H1 (cell line): ENCODE results near the gene RSBN1. TPM values are rescaled to one million over a fixed set of nuclear protein-coding genes. Genes with fewer than 3 reads are reported as not detected.

Experiments
- CTCF ChIA-PET: fragments of 300-600 bp; sonication (Branson Sonifier 250); formaldehyde crosslinking; loops from one replicate; lab custom pipeline; 2021; ENCODE audit not compliant: partially characterized antibody; lab: Charles Lee
- POLR2A ChIA-PET: fragments of 300-600 bp; sonication (Branson Sonifier 250); formaldehyde crosslinking; loops from one replicate; lab custom pipeline; 2021; ENCODE audit warnings: inconsistent platforms; ENCODE audit not compliant: partially characterized antibody; lab: Charles Lee
- DNase-seq, 2 experiments: peaks; one replicate each; pipeline versions ENCODE4 v3.0.0 to v3.0.0-alpha.2; 2010 to 2022; ENCODE audit warnings: low spot score in 2 of 2, low read depth in 1 of 2, mixed read lengths in 1 of 2
- FAIRE-seq: peaks from 2 replicates; lab custom pipeline; 2011; peaks lifted over from hg19 to GRCh38; lab: Jason Lieb, UNC
- H2AFZ ChIP-seq: 2 replicates; pipeline ENCODE4 v1.8.1; 2012; ENCODE audit warnings: low read length, inconsistent platforms
- H2AK5ac ChIP-seq: 2 replicates; pipeline ENCODE4 v1.6.1; 2013; ENCODE audit warnings: low read depth, low read length
- H2BK120ac ChIP-seq: replicated peaks from 2 replicates; pipeline ENCODE3; 2013; ENCODE audit warnings: low read depth, low read length, inconsistent platforms
- H2BK12ac ChIP-seq: 2 replicates; pipeline ENCODE4 v1.6.1; 2013; ENCODE audit warnings: low read depth, low read length
- H2BK15ac ChIP-seq: 2 replicates; pipeline ENCODE4 v1.6.1; 2013; ENCODE audit warnings: low read length
- H2BK20ac ChIP-seq: 2 replicates; pipeline ENCODE4 v1.6.1; 2013; ENCODE audit warnings: low read length
- H2BK5ac ChIP-seq: 2 replicates; pipeline ENCODE4 v1.6.1; 2013; ENCODE audit warnings: low read depth, low read length
- H3K14ac ChIP-seq: 2 replicates; pipeline ENCODE4 v1.6.1; 2013; ENCODE audit warnings: inconsistent platforms; ENCODE audit not compliant: insufficient read length
- H3K18ac ChIP-seq: 2 replicates; pipeline ENCODE4 v1.6.1; 2013; ENCODE audit warnings: low read length; ENCODE audit errors: extremely low read depth
- H3K23ac ChIP-seq: 2 replicates; pipeline ENCODE4 v1.6.1; 2013; ENCODE audit warnings: inconsistent platforms; ENCODE audit not compliant: insufficient read length
- H3K23me2 ChIP-seq: 2 replicates; pipeline ENCODE4 v1.6.1; 2013; ENCODE audit warnings: low read depth, low read length
- H3K27ac ChIP-seq: 2 replicates; pipeline ENCODE4 v1.6.1; 2011; ENCODE audit warnings: low read depth, low read length, inconsistent platforms
- H3K27me3 ChIP-seq, 4 experiments: replicated peaks in 1 of 4; 1 replicate in 1 of 4; 2 replicates in 3 of 4; pipeline versions ENCODE4 v1.6.1 to v1.8.1; 2011 to 2013; ENCODE audit warnings: low read length in 3 of 4, mild to moderate bottlenecking in 3 of 4, inconsistent platforms in 2 of 4, mixed read lengths in 2 of 4, moderate library complexity in 1 of 4; ENCODE audit not compliant: control insufficient read depth in 3 of 4, insufficient read depth in 3 of 4; ENCODE audit errors: extremely low read depth in 1 of 4
- H3K36me3 ChIP-seq, 4 experiments: 2 replicates each; pipeline versions ENCODE4 v1.6.1 to v1.8.1; 2011 to 2013; ENCODE audit warnings: mild to moderate bottlenecking in 4 of 4, low read length in 3 of 4, moderate library complexity in 2 of 4, control low read depth in 1 of 4, inconsistent platforms in 1 of 4; ENCODE audit not compliant: insufficient read depth in 4 of 4, control insufficient read depth in 2 of 4
- H3K4ac ChIP-seq: replicated peaks from 2 replicates; pipeline ENCODE3; 2013; ENCODE audit warnings: low read length, low read depth, mixed read lengths, inconsistent platforms; ENCODE audit not compliant: insufficient read length
- H3K4me1 ChIP-seq, 4 experiments: replicated peaks in 1 of 4; 1 replicate in 1 of 4; 2 replicates in 3 of 4; pipeline versions ENCODE4 v1.6.1 to v1.8.1; 2011 to 2013; ENCODE audit warnings: low read length in 3 of 4, inconsistent platforms in 2 of 4, mixed read lengths in 1 of 4; ENCODE audit not compliant: insufficient read depth in 4 of 4, control insufficient read depth in 3 of 4
- H3K4me2 ChIP-seq, 2 experiments: 2 replicates each; pipeline versions ENCODE4 v1.6.1 to v1.8.1; 2011 to 2013; ENCODE audit warnings: low read depth in 2 of 2, low read length in 2 of 2, control low read depth in 1 of 2, inconsistent platforms in 1 of 2, mild to moderate bottlenecking in 1 of 2; ENCODE audit not compliant: insufficient read depth in 1 of 2
- H3K4me3 ChIP-seq, 4 experiments: fragments of 200-600, 300-600 bp in 1 of 4; sonication (generic), shearing (Covaris generic), sonication (Bioruptor Twin) in 1 of 4; 2 replicates each; pipeline versions ENCODE4 v1.5.1 to v1.8.1; 2011 to 2016; ENCODE audit warnings: low read length in 4 of 4, low read depth in 3 of 4, control low read depth in 2 of 4, inconsistent platforms in 2 of 4, mild to moderate bottlenecking in 2 of 4, mixed read lengths in 1 of 4, moderate library complexity in 1 of 4; ENCODE audit not compliant: insufficient read depth in 2 of 4; ENCODE audit errors: extremely low read depth in 1 of 4
- H3K56ac ChIP-seq: replicated peaks from 2 replicates; pipeline ENCODE3; 2013; ENCODE audit warnings: low read depth, mild to moderate bottlenecking, mixed read lengths, low read length, inconsistent platforms; ENCODE audit not compliant: insufficient read length
- H3K79me1 ChIP-seq: 2 replicates; pipeline ENCODE4 v1.6.1; 2013; ENCODE audit warnings: low read depth, low read length, control low read depth
- H3K79me2 ChIP-seq, 2 experiments: 2 replicates each; pipeline versions ENCODE4 v1.6.1 to v1.8.1; 2012 to 2013; ENCODE audit warnings: low read length in 2 of 2, mild to moderate bottlenecking in 2 of 2, inconsistent platforms in 1 of 2; ENCODE audit not compliant: insufficient read depth in 2 of 2, control insufficient read depth in 1 of 2
- H3K9ac ChIP-seq, 4 experiments: replicated peaks in 1 of 4; 1 replicate in 1 of 4; 2 replicates in 3 of 4; pipeline versions ENCODE4 v1.6.1 to v1.8.1; 2011 to 2013; ENCODE audit warnings: low read depth in 3 of 4, low read length in 3 of 4, control low read depth in 2 of 4, mild to moderate bottlenecking in 2 of 4, moderate library complexity in 2 of 4, inconsistent platforms in 1 of 4; ENCODE audit errors: extremely low read depth in 1 of 4
- H3K9me3 ChIP-seq, 2 experiments: 2 replicates each; pipeline versions ENCODE4 v1.6.1 to v1.8.1; 2012 to 2013; ENCODE audit warnings: mild to moderate bottlenecking in 2 of 2, moderate library complexity in 2 of 2, control low read depth in 1 of 2, inconsistent platforms in 1 of 2, low read depth in 1 of 2, low read length in 1 of 2, mixed read lengths in 1 of 2; ENCODE audit not compliant: insufficient read depth in 2 of 2
- H4K20me1 ChIP-seq, 2 experiments: replicated peaks in 1 of 2; 2 replicates each; pipeline versions ENCODE3 to v1.8.1; 2011 to 2013; ENCODE audit warnings: inconsistent platforms in 2 of 2, low read length in 2 of 2, mild to moderate bottlenecking in 1 of 2; ENCODE audit not compliant: insufficient read depth in 2 of 2, control insufficient read depth in 1 of 2
- H4K5ac ChIP-seq: 2 replicates; pipeline ENCODE4 v1.6.1; 2013; ENCODE audit warnings: low read length, low read depth, mixed read lengths, inconsistent platforms; ENCODE audit not compliant: insufficient read length
- H4K8ac ChIP-seq: 2 replicates; pipeline ENCODE4 v1.8.0; 2013; ENCODE audit warnings: mild to moderate bottlenecking, moderate library complexity, low read length, inconsistent platforms; ENCODE audit not compliant: insufficient read depth; ENCODE audit errors: extremely low read depth
- H4K91ac ChIP-seq: replicated peaks from 2 replicates; pipeline ENCODE3; 2013; ENCODE audit warnings: low read length, mixed read lengths, inconsistent platforms; ENCODE audit not compliant: insufficient read length
- CBX8 ChIP-seq: fragments of 300-800, 300-1000 bp; sonication (generic); IDR thresholded peaks from 2 replicates; pipeline ENCODE4 v1.7.1; 2016; ENCODE audit warnings: low read depth, low read length, borderline replicate concordance
- CEBPB ChIP-seq: IDR thresholded peaks from 2 replicates; pipeline ENCODE4 v1.6.1; 2012; ENCODE audit warnings: low read depth, low read length
- CTBP2 ChIP-seq: IDR thresholded peaks from 2 replicates; pipeline ENCODE4 v1.7.0; 2011; ENCODE audit warnings: borderline replicate concordance, mild to moderate bottlenecking, moderate library complexity, mixed read lengths, low read length; ENCODE audit not compliant: insufficient read depth, insufficient read length
- EGR1 ChIP-seq: IDR thresholded peaks from 2 replicates; pipeline ENCODE4 v1.6.1; 2011; ENCODE audit warnings: low read depth, low read length, borderline replicate concordance
- GABPA ChIP-seq: IDR thresholded peaks from 2 replicates; pipeline ENCODE4 v1.6.1; 2011; ENCODE audit warnings: mild to moderate bottlenecking, low read length, moderate library complexity, borderline replicate concordance; ENCODE audit not compliant: insufficient read depth
- PHF8 ChIP-seq: fragments of 200-600 bp; sonication (generic); conservative IDR thresholded peaks from 2 replicates; pipeline ENCODE4 v1.7.1; 2012; ENCODE audit warnings: low read depth, mild to moderate bottlenecking, inconsistent platforms, low read length, moderate library complexity
- SIN3A ChIP-seq, 2 experiments: IDR thresholded peaks in 1 of 2; conservative IDR thresholded peaks in 1 of 2; 2 replicates each; pipeline ENCODE4 v1.6.1; 2011 to 2012; ENCODE audit warnings: low read length in 2 of 2, improper control_type of control experiment in 1 of 2, low read depth in 1 of 2, mild to moderate bottlenecking in 1 of 2
- SIX5 ChIP-seq: IDR thresholded peaks from 2 replicates; pipeline ENCODE4 v1.6.1; 2011; ENCODE audit warnings: mild to moderate bottlenecking, low read depth, low read length
- SP4 ChIP-seq: IDR thresholded peaks from 2 replicates; pipeline ENCODE4 v1.6.1; 2012; ENCODE audit warnings: low read length, inconsistent platforms
- SUZ12 ChIP-seq: fragments of 200-600 bp; sonication (generic); IDR thresholded peaks from 2 replicates; pipeline ENCODE4 v1.6.1; 2012; ENCODE audit warnings: mild to moderate bottlenecking, inconsistent platforms, low read length, moderate library complexity, mixed read lengths
- ZNF274 ChIP-seq: IDR thresholded peaks from 2 replicates; pipeline ENCODE4 v1.7.0; 2012; ENCODE audit warnings: low read length, borderline replicate concordance; ENCODE audit errors: extremely low read depth
- WGBS, 2 experiments: shearing (Covaris generic) in 1 of 2; methylation state at CpG; one replicate each; pipeline versions ENCODE4 v1.1.6 to v1.1.7; 2013 to 2015; ENCODE audit warnings: low lambda C conversion rate in 2 of 2, mixed read lengths in 2 of 2, inconsistent platforms in 1 of 2, low coverage in 1 of 2, missing lambda C conversion rate in 1 of 2; ENCODE audit not compliant: insufficient replicate concordance in 2 of 2, insufficient coverage in 1 of 2, insufficient read length in 1 of 2; ENCODE audit errors: extremely low coverage in 1 of 2, missing lambda C conversion rate in 1 of 2; 5-methylcytosine and 5-hydroxymethylcytosine counted together
- polyA plus RNA-seq, 7 experiments: library from polyadenylated mRNA; depleted of rRNA in 3 of 7; stranded (reverse) in 5 of 7; unstranded in 2 of 7; fragments of >200 nt in 5 of 7; fragments of 200-250 nt in 2 of 7; gene quantifications; 1 replicate in 5 of 7; 2 replicates in 1 of 7; 4 replicates in 1 of 7; pipeline versions ENCODE4 v1.2.1 to v1.2.3, GENCODE V29; 2011 to 2013; ENCODE audit warnings: missing spikeins in 2 of 7, mixed read lengths in 2 of 7
- total RNA-seq: library from RNA; stranded (reverse); fragmentation: NEBNext Ultra II Directional; extraction: Animal tissue kit (Norgen Biotek cat#: 25700); gene quantifications from 2 replicates; pipeline ENCODE4 v1.2.1, GENCODE V29; 2021
- TF ChIP-seq, protein P1 (sequence below): IDR thresholded peaks from 2 replicates; pipeline ENCODE4 v1.6.1; 2011; ENCODE audit warnings: low read depth, mild to moderate bottlenecking, low read length; ENCODE audit not compliant: insufficient read depth

RSBN1 gene
- total and polyA plus RNA-seq, 2 of the 8 experiments (the other 6 are each of a cell fraction or from before 2014, with no cell fraction given): 4.2 to 17.6 TPM

GRCh38 chr1:113802367-113803007, 9.8 kb downstream of the RSBN1 start:
- H3K9me3 ChIP-seq: no peaks in the 10 kb centered on the region
- H4K91ac ChIP-seq: no peak overlapping the region
- FAIRE-seq: no peak
- TF ChIP-seq CTBP2 (no peak), SUZ12 (no peak), SIN3A (conservative IDR thresholded peaks at IDR 0.05 in 1 of 2, IDR thresholded peaks at IDR 0.05 in 1 of 2; ENCODE audit: low read depth in 1 of 2, low read length in 2 of 2) (no peak), SIX5 (no peak), ZNF274 (no peak), SP4 (no peak), GABPA (no peak), CBX8 (no peak), PHF8 (no peak), CEBPB (no peak), EGR1 (no peak)
- TF ChIP-seq, protein P1, sequence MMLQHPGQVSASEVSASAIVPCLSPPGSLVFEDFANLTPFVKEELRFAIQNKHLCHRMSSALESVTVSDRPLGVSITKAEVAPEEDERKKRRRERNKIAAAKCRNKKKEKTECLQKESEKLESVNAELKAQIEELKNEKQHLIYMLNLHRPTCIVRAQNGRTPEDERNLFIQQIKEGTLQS: no peak

More at GRCh38 chr1:113802367-113803007, 9.8 kb downstream of the RSBN1 start:
- Histone ChIP-seq H2BK120ac (no peak overlapping the region), H3K27ac (no peak overlapping the region), H3K4ac (no peak overlapping the region), H3K27me3 (no peaks in the 10 kb centered on the region), H3K23ac (no peak overlapping the region), H3K4me1 (peaks cover 0 to 6% (median 0%) of the 10 kb centered on the region in 4 experiments; a peak in 2 of 7 replicates), H2BK20ac (no peak overlapping the region), H3K23me2 (no peaks in the 10 kb centered on the region), H3K4me3 (no peak overlapping the region), H3K79me2 (peaks cover 3 to 87% of the 10 kb centered on the region in 2 experiments; a peak in 2 of 4 replicates), H2BK12ac (no peak overlapping the region), H3K56ac (no peak overlapping the region), H3K18ac (no peak overlapping the region), H4K5ac (no peak overlapping the region), H2BK15ac (no peak overlapping the region), H3K4me2 (no peak overlapping the region), H4K8ac (no peak overlapping the region), H2AK5ac (no peak overlapping the region), H3K36me3 (peaks cover 0 to 2% (median under 1%) of the 10 kb centered on the region in 4 experiments; a peak in 2 of 8 replicates), H2AFZ (no peak overlapping the region), H3K9ac (no peak overlapping the region), H3K14ac (no peak overlapping the region), H4K20me1 (peaks cover 2 to 3% of the 10 kb centered on the region in 2 experiments), H2BK5ac (no peak overlapping the region), H3K79me1 (no peaks in the 10 kb centered on the region; the same call in 1 of the 2 replicates)
- WGBS, 2 experiments: 93% methylated on average over 3 of the region's 3 CpGs; no CpG with 5 or more reads in 1 of the 2 experiments
- ChIA-PET POLR2A (no interaction called here), CTCF (interaction anchor here (1.5 kb wide), 1 partner anchor 13 kb away, joined by 3 read pairs; no protein-coding TSS in a partner anchor)
- no peak for DNase-seq
